ENCODE results near the gene GPR155.

GPR155 gene

DNA sequence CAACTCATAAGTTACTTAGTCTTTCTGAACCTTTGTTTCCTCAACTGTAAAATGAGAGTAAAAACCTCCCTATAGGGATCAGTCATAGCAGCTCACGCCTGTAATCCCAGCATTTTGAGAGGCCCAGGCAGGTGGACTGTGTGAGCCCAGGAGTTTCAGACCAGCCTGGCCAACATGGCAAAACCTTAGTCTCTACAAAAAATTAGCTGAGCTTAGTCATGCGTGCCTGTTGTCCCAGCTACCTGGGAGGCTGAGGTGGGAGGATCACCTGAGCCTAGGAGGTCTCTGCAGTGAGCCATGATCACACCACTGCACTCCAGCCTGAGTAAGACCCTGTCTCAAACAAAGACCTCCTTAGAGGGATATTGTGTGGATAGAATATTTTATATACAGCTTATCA, 2.3 kb downstream of the GPR155 start:
- no peak for DNase-seq (ENCODE audit: low spot score)
- TF ChIP-seq CTCF (IDR thresholded peaks at IDR 0.05; ENCODE audit: extremely low read depth, insufficient read depth, missing control alignments), result no peak
- in situ Hi-C loops (cut with MboI; ENCODE audit: low pct_unique_long_range_greater_than_20kb, low sequenced_read_pairs, unreplicated experiment), result no loop called here

DNA sequence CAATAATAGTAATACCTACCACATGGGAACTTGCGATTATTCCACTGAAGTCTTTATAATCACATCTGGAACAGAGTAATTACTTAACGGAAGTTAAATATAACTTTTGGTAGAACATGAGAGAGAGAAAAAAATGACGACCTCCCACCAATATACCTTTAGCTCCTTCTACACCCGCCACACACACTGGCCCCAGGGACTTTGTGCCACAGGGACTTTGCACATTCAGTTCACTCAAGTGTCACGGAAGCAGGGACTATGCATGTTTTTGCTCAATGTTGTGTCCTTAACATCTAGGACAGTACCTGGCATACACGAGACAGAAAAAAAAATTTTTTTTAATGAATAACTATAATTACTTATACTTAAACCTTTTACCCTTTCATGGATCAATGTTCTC, 4.0 kb downstream of the GPR155 start:
- DNase-seq (ENCODE audit: low spot score), result no peak
- in situ Hi-C loops (cut with MboI; ENCODE audit: low pct_unique_long_range_greater_than_20kb, low sequenced_read_pairs, unreplicated experiment), result no loop called here
- no peak for TF ChIP-seq CTCF (IDR thresholded peaks at IDR 0.05; ENCODE audit: extremely low read depth, insufficient read depth, missing control alignments)

- TF ChIP-seq CTCF (IDR thresholded peaks at IDR 0.05; ENCODE audit: extremely low read depth, insufficient read depth, missing control alignments), result no peak
- DNase-seq (ENCODE audit: low spot score), result no peak
- in situ Hi-C loops (cut with MboI; ENCODE audit: low pct_unique_long_range_greater_than_20kb, low sequenced_read_pairs, unreplicated experiment), result no loop called here
These were observed 9.1 kb downstream of the GPR155 start for GRCh38 chr2:174477759-174478158.

GRCh38 chr2:174473796-174474195, 13.0 kb downstream of the GPR155 start:
- DNase-seq (ENCODE audit: low spot score), result no peak
- in situ Hi-C loops (cut with MboI; ENCODE audit: low pct_unique_long_range_greater_than_20kb, low sequenced_read_pairs, unreplicated experiment), result no loop called here
- TF ChIP-seq CTCF (IDR thresholded peaks at IDR 0.05; ENCODE audit: extremely low read depth, insufficient read depth, missing control alignments), result no peak

- no peak for DNase-seq (ENCODE audit: low spot score)
- in situ Hi-C loops (cut with MboI; ENCODE audit: low pct_unique_long_range_greater_than_20kb, low sequenced_read_pairs, unreplicated experiment), result loop anchor here (10.0 kb wide), 2 partner anchors 59 to 229 kb away; no protein-coding TSS in a partner anchor
- TF ChIP-seq CTCF (IDR thresholded peaks at IDR 0.05; ENCODE audit: extremely low read depth, insufficient read depth, missing control alignments), result no peak
These were observed 21.5 kb downstream of the GPR155 start for GRCh38 chr2:174465327-174465726.

DNA sequence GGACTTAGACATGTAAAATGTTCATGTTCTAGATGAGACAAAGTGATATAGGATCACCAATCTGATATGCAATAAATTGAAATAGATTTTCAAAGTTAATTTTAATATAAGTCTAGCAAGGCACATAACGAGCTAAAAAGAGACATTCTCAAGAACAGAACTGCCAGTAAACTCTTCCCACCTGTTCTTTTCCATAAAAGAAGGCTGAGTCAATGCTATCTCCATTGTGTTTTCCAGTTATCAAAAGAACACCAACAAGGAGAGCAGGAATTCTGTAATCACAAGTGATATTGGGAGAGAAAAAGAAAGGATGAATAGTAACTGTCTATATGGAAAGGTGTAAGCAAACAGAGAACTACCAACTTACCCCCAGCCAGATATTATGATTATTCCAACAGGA, 25.6 kb downstream of the GPR155 start:
- no peak for DNase-seq (ENCODE audit: low spot score)
- no peak for TF ChIP-seq CTCF (IDR thresholded peaks at IDR 0.05; ENCODE audit: extremely low read depth, insufficient read depth, missing control alignments)
- in situ Hi-C loops (cut with MboI; ENCODE audit: low pct_unique_long_range_greater_than_20kb, low sequenced_read_pairs, unreplicated experiment), result loop anchor here (10.0 kb wide), 2 partner anchors 64 to 234 kb away; no protein-coding TSS in a partner anchor

- DNase-seq (ENCODE audit: low spot score), result no peak
- in situ Hi-C loops (cut with MboI; ENCODE audit: low pct_unique_long_range_greater_than_20kb, low sequenced_read_pairs, unreplicated experiment), result no loop called here
- no peak for TF ChIP-seq CTCF (IDR thresholded peaks at IDR 0.05; ENCODE audit: extremely low read depth, insufficient read depth, missing control alignments)
These were observed 32.3 kb downstream of the GPR155 start for GRCh38 chr2:174454566-174454965.
